ENCODE data around the gene MBNL1. TPM values are rescaled to one million over a fixed set of nuclear protein-coding genes. Genes with fewer than 3 reads are reported as not detected.
A peak's percentile ranks its signal among the peaks of the same experiment; 100 is the strongest.

Gene MBNL1
- total and polyA plus RNA-seq, 2 of the 13 experiments (the other 11 are each of a cell fraction or from before 2014, with no cell fraction given) = 27.1 to 55.4 TPM

DNA sequence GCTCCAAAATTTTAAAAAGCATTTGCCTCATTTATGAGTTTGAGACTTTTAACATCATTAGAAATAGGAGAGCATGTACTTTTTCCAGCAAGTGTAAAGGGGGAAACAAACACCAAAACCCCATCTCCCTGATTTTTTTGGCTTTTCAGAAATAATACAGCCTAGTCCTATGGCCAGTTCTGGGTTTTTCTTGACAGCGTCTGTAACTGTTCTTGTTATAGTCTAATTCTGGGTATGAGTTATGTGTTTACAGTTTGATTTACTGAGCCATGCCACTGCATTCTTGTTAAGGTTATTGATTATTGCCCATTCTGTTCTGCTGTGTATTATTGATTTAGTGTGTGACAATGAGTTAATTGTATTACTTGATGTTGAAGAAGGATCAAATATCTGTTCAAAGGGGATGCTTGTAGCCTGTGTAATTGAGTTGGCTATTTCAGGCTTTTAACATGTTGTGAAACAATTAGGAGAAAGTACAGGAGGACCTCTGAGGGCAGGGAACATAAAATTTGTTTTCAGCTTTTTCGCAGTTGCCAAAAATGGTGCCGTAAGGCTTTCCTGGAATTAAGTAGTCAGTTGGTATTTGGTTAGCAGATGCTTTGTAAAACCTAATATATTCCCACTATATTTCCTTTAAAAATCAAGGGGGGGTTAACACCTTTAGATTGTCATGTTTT lies 46.1 kb downstream of the MBNL1 start (continued):
- TF ChIP-seq ZEB1 (IDR thresholded peaks at IDR 0.05; ENCODE audit: insufficient replicate concordance, low read depth) (no peak), ZNF317 (CRISPR knock-in tag; IDR thresholded peaks at IDR 0.05) (no peak), ZFP82 (CRISPR knock-in tag; IDR thresholded peaks at IDR 0.05; ENCODE audit: borderline replicate concordance) (no peak), ZNF430 (CRISPR knock-in tag; IDR thresholded peaks at IDR 0.05) (no peak), SIX1 (CRISPR knock-in tag; IDR thresholded peaks at IDR 0.05; ENCODE audit: borderline replicate concordance) (peak; percentile 14; the same call in 1 of the 2 replicates), ZNF788 (CRISPR knock-in tag; IDR thresholded peaks at IDR 0.05; ENCODE audit: borderline replicate concordance) (no peak), JUNB (CRISPR knock-in tag; IDR thresholded peaks at IDR 0.05; ENCODE audit: borderline replicate concordance) (no peak), KDM4B (CRISPR knock-in tag; IDR thresholded peaks at IDR 0.05) (no peak), SOX6 (IDR thresholded peaks at IDR 0.05) (no peak), SOX6 (CRISPR knock-in tag; IDR thresholded peaks at IDR 0.05) (peak; percentile 60; the same call in 1 of the 2 replicates)
- TF ChIP-seq, protein P1, sequence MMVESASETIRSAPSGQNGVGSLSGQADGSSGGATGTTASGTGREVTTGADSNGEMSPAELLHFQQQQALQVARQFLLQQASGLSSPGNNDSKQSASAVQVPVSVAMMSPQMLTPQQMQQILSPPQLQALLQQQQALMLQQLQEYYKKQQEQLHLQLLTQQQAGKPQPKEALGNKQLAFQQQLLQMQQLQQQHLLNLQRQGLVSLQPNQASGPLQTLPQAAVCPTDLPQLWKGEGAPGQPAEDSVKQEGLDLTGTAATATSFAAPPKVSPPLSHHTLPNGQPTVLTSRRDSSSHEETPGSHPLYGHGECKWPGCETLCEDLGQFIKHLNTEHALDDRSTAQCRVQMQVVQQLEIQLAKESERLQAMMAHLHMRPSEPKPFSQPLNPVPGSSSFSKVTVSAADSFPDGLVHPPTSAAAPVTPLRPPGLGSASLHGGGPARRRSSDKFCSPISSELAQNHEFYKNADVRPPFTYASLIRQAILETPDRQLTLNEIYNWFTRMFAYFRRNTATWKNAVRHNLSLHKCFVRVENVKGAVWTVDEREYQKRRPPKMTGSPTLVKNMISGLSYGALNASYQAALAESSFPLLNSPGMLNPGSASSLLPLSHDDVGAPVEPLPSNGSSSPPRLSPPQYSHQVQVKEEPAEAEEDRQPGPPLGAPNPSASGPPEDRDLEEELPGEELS (CRISPR knock-in tag; IDR thresholded peaks at IDR 0.05) = 0 out of 2 replicates have a peak, but pooled peaks have one; percentile 17
- TF ChIP-seq, protein P2, sequence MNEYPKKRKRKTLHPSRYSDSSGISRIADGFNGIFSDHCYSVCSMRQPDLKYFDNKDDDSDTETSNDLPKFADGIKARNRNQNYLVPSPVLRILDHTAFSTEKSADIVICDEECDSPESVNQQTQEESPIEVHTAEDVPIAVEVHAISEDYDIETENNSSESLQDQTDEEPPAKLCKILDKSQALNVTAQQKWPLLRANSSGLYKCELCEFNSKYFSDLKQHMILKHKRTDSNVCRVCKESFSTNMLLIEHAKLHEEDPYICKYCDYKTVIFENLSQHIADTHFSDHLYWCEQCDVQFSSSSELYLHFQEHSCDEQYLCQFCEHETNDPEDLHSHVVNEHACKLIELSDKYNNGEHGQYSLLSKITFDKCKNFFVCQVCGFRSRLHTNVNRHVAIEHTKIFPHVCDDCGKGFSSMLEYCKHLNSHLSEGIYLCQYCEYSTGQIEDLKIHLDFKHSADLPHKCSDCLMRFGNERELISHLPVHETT (CRISPR knock-in tag; conservative IDR thresholded peaks at IDR 0.05) = no peak
- TF ChIP-seq, protein P3, sequence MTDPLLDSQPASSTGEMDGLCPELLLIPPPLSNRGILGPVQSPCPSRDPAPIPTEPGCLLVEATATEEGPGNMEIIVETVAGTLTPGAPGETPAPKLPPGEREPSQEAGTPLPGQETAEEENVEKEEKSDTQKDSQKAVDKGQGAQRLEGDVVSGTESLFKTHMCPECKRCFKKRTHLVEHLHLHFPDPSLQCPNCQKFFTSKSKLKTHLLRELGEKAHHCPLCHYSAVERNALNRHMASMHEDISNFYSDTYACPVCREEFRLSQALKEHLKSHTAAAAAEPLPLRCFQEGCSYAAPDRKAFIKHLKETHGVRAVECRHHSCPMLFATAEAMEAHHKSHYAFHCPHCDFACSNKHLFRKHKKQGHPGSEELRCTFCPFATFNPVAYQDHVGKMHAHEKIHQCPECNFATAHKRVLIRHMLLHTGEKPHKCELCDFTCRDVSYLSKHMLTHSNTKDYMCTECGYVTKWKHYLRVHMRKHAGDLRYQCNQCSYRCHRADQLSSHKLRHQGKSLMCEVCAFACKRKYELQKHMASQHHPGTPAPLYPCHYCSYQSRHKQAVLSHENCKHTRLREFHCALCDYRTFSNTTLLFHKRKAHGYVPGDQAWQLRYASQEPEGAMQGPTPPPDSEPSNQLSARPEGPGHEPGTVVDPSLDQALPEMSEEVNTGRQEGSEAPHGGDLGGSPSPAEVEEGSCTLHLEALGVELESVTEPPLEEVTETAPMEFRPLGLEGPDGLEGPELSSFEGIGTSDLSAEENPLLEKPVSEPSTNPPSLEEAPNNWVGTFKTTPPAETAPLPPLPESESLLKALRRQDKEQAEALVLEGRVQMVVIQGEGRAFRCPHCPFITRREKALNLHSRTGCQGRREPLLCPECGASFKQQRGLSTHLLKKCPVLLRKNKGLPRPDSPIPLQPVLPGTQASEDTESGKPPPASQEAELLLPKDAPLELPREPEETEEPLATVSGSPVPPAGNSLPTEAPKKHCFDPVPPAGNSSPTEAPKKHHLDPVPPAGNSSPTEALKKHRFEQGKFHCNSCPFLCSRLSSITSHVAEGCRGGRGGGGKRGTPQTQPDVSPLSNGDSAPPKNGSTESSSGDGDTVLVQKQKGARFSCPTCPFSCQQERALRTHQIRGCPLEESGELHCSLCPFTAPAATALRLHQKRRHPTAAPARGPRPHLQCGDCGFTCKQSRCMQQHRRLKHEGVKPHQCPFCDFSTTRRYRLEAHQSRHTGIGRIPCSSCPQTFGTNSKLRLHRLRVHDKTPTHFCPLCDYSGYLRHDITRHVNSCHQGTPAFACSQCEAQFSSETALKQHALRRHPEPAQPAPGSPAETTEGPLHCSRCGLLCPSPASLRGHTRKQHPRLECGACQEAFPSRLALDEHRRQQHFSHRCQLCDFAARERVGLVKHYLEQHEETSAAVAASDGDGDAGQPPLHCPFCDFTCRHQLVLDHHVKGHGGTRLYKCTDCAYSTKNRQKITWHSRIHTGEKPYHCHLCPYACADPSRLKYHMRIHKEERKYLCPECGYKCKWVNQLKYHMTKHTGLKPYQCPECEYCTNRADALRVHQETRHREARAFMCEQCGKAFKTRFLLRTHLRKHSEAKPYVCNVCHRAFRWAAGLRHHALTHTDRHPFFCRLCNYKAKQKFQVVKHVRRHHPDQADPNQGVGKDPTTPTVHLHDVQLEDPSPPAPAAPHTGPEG (CRISPR knock-in tag; IDR thresholded peaks at IDR 0.05) = no peak
